Thyroid gland (tissue), 4 donors: ENCODE data around the gene NCLN.

Experiments
- POLR2A ChIP-seq, 2 donors: fragments of 450-650 bp; IDR thresholded peaks; one replicate each; pipeline ENCODE4 v1.6.1; 2017; ENCODE audit warnings: antibody characterized with exemption in 2 of 2, mild to moderate bottlenecking in 2 of 2, moderate library complexity in 1 of 2
- TF ChIP-seq, protein P1 (sequence below), 6 experiments: fragments of 200-600 bp in 3 of 6; fragments of 450-650 bp in 3 of 6; sonication (generic) in 3 of 6; IDR thresholded peaks; one replicate each; pipeline ENCODE4 v1.5.1; 2016 to 2019; ENCODE audit warnings: antibody characterized with exemption in 6 of 6, mild to moderate bottlenecking in 2 of 6, inconsistent platforms in 1 of 6, moderate library complexity in 1 of 6

GRCh38 chr19:3229346-3229743, 43.6 kb downstream of the NCLN start:
- TF ChIP-seq, protein P1, sequence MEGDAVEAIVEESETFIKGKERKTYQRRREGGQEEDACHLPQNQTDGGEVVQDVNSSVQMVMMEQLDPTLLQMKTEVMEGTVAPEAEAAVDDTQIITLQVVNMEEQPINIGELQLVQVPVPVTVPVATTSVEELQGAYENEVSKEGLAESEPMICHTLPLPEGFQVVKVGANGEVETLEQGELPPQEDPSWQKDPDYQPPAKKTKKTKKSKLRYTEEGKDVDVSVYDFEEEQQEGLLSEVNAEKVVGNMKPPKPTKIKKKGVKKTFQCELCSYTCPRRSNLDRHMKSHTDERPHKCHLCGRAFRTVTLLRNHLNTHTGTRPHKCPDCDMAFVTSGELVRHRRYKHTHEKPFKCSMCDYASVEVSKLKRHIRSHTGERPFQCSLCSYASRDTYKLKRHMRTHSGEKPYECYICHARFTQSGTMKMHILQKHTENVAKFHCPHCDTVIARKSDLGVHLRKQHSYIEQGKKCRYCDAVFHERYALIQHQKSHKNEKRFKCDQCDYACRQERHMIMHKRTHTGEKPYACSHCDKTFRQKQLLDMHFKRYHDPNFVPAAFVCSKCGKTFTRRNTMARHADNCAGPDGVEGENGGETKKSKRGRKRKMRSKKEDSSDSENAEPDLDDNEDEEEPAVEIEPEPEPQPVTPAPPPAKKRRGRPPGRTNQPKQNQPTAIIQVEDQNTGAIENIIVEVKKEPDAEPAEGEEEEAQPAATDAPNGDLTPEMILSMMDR (IDR thresholded peaks at IDR 0.05): no peak
- no peak for TF ChIP-seq POLR2A (IDR thresholded peaks at IDR 0.05)
